Natural killer cell treated with Interleukin-12 subunit alpha and Interleukin-12 subunit beta and Interleukin-15 and Interleukin-18, amount 100 ng/mL, for 72 hours (primary cell): ENCODE data around the gene NET1. TPM values are rescaled to one million over a fixed set of nuclear protein-coding genes. Genes with fewer than 3 reads are reported as not detected.

ENCODE experiments used
- ATAC-seq, 2 donors: fragments of 150-1000 bp; cut with Tn5 transposase in 1 of 2; sonication (Bioruptor Pico), chemical (Tn5 transposase) in 1 of 2; 2 replicates each; pipeline ENCODE4 v1.10.0; 2021
- DNase-seq: peaks from one replicate; pipeline ENCODE4 v3.0.0; 2022; ENCODE audit warnings: low spot score
- H3K27ac Mint-ChIP-seq, 2 donors: 1 replicate in 1 of 2; 2 replicates in 1 of 2; pipeline ENCODE4 v1.8.0; 2022; ENCODE audit warnings: mixed read lengths in 2 of 2, mild to moderate bottlenecking in 1 of 2, moderate library complexity in 1 of 2
- H3K27me3 Mint-ChIP-seq, 2 donors: 1 replicate in 1 of 2; 2 replicates in 1 of 2; pipeline ENCODE4 v1.8.0; 2022; ENCODE audit warnings: mixed read lengths in 2 of 2
- H3K36me3 Mint-ChIP-seq: one replicate; pipeline ENCODE4 v1.8.0; 2022; ENCODE audit warnings: mixed read lengths
- H3K4me1 Mint-ChIP-seq, 2 donors: 1 replicate in 1 of 2; 2 replicates in 1 of 2; pipeline ENCODE4 v1.8.0; 2022; ENCODE audit warnings: low read depth in 2 of 2, mixed read lengths in 2 of 2, mild to moderate bottlenecking in 1 of 2
- H3K4me3 Mint-ChIP-seq: one replicate; pipeline ENCODE4 v1.8.0; 2022; ENCODE audit warnings: mixed read lengths
- H3K9me3 Mint-ChIP-seq: 2 replicates; pipeline ENCODE4 v1.8.0; 2022; ENCODE audit warnings: mixed read lengths
- total RNA-seq, 2 donors: library from RNA; stranded (reverse); gene quantifications; one replicate each; pipeline ENCODE4 v1.2.3, GENCODE V29; 2022

Gene NET1
- total RNA-seq, 2 donors from 2014 or later = 20.1 to 36.0 TPM

DNA sequence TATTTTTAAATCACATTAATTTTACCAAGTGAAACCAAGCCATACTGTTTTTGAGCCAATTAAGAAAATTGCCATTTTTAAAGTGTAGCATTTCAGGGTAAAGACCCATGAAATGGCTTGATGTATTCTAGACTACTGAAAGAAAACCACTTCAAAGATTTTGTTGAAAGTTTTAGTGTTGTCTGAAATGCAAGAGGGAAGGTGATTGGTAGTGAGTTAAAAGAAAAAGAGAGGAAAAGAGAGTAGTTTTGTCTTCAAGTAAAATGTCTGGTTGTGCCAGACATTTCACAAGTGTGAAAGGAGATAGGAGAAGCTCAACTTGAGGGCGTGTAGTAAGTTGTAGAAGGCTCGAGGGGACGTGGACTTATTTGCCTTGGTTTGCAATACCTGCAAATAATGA, 45.4 kb downstream of the NET1 start:
- ATAC-seq (no peak), DNase-seq (no peak)
- Mint-ChIP-seq H3K4me1 (no peaks in the 10 kb centered on the region), H3K27me3 (no peaks in the 10 kb centered on the region), H3K9me3 (no peaks in the 10 kb centered on the region), H3K4me3 (no peak overlapping the region), H3K36me3 (peaks cover 20% of the 10 kb centered on the region), H3K27ac (no peak overlapping the region)

DNA sequence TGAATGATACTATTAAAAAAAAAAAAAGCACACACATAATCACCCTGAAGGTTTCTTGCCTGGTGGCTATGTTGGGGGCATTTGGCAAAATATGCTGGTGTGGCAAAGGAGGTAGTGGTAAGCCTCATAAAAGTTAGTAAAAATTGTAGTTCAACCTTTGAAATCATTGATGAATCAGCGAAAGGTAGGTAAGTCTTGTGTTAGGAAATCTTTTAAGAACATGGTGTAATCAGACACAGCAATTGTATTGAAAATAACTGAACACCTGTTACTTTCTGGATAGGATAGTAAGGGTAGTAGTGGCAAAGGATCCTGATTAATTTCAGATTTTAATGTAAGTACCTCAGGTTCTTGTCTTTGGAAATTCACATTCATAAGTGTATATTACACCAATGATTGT, 46.1 kb downstream of the NET1 start:
- no peaks in the 10 kb centered on the region for H3K9me3 Mint-ChIP-seq
- H3K36me3 Mint-ChIP-seq = peaks cover 15% of the 10 kb centered on the region
- no peak overlapping the region for H3K27ac Mint-ChIP-seq
- no peak for DNase-seq
- H3K4me1 Mint-ChIP-seq = no peaks in the 10 kb centered on the region
- ATAC-seq = no peak
- H3K4me3 Mint-ChIP-seq = no peak overlapping the region
- H3K27me3 Mint-ChIP-seq = peaks cover 0 to 2% of the 10 kb centered on the region in 2 donors

GRCh38 chr10:5458949-5459747, 46.8 kb downstream of the NET1 start:
- H3K9me3 Mint-ChIP-seq = no peaks in the 10 kb centered on the region
- DNase-seq (no peak), ATAC-seq (no peak)
- H3K27me3 Mint-ChIP-seq = peaks cover 0 to 5% of the 10 kb centered on the region in 2 donors
- H3K4me3 Mint-ChIP-seq = no peak overlapping the region
- H3K4me1 Mint-ChIP-seq = no peaks in the 10 kb centered on the region
- no peak overlapping the region for H3K27ac Mint-ChIP-seq
- peaks cover 11% of the 10 kb centered on the region for H3K36me3 Mint-ChIP-seq

DNA sequence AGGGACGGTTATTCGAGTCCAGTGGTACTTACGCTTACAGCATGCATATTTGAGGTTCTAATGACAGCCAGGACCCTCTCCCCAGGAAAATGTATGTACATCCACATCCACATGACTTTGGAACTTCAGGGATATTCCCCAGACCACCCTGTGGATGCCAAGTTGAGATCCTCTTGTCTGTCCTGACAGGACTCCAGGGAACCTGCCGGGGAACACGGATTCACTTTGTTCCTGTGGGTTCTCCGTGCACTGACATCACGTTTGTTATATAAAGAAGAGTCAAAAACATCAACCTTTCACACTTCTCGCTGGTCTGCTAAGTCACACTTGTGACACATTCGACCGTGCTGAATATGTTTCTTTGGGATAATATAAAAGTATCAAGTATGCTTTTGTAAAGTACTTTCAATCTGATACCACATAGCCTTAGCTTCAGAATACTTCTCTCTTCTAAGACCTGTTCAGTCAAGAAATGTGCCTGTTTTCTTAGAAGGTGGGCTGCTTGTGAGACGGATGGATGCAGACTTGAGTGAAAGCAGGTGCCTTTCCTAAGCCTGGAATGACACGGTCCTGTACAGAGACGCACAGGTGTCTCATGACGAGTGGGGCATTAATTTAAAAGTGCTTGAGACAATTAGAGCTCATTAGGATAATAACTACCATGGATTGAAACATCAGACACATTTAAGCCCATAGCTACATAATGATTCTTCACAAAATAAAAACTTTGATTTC, 48.3 kb downstream of the NET1 start:
- H3K27me3 Mint-ChIP-seq = peaks cover 0 to 5% of the 10 kb centered on the region in 2 donors
- H3K9me3 Mint-ChIP-seq = no peaks in the 10 kb centered on the region
- H3K4me3 Mint-ChIP-seq = no peak overlapping the region
- H3K4me1 Mint-ChIP-seq = no peaks in the 10 kb centered on the region
- DNase-seq (no peak), ATAC-seq (no peak)
- no peak overlapping the region for H3K27ac Mint-ChIP-seq
- peaks cover 11% of the 10 kb centered on the region for H3K36me3 Mint-ChIP-seq

DNA sequence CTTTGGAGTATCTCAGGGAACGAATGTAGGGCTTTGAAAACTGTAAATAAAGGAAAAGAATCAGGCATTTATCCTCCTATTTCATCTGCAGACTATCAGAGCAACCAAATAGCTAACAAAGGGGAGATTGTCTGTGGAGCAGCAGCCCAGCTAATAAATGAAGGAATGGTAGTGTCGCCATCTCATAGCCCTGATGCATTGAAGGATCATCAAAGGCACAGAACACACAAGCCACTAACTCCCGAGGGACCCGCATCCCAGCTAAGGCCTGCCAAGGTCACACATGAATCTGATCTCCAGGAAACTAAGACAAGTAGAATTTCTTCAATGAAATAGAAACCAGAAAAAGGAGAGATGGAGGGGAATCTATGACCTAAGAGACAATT, 48.8 kb downstream of the NET1 start:
- Mint-ChIP-seq H3K36me3 (peaks cover 11% of the 10 kb centered on the region), H3K9me3 (no peaks in the 10 kb centered on the region), H3K4me1 (no peaks in the 10 kb centered on the region), H3K4me3 (no peak overlapping the region), H3K27me3 (peaks cover 0 to 5% of the 10 kb centered on the region in 2 donors), H3K27ac (no peak overlapping the region)
- DNase-seq = no peak
- no peak for ATAC-seq

- no peak overlapping the region for H3K4me3 Mint-ChIP-seq
- peak overlapping the region in 1 of 2 donors; percentile 49 for H3K27ac Mint-ChIP-seq
- no peaks in the 10 kb centered on the region for H3K4me1 Mint-ChIP-seq
These were observed 49.8 kb downstream of the NET1 start for GRCh38 chr10:5461914-5462840.

GRCh38 chr10:5462841-5463293, 50.5 kb downstream of the NET1 start:
- Mint-ChIP-seq H3K27ac (no peak overlapping the region), H3K4me3 (no peak overlapping the region), H3K36me3 (peaks cover 7% of the 10 kb centered on the region), H3K4me1 (no peaks in the 10 kb centered on the region), H3K9me3 (no peaks in the 10 kb centered on the region), H3K27me3 (peaks cover 0 to 5% of the 10 kb centered on the region in 2 donors)
- ATAC-seq (no peak), DNase-seq (no peak)

More at GRCh38 chr10:5461914-5462840, 49.8 kb downstream of the NET1 start:
- peaks cover 11% of the 10 kb centered on the region for H3K36me3 Mint-ChIP-seq
- no peaks in the 10 kb centered on the region for H3K9me3 Mint-ChIP-seq
- DNase-seq = no peak
- peaks cover 0 to 5% of the 10 kb centered on the region in 2 donors for H3K27me3 Mint-ChIP-seq
- no peak for ATAC-seq

GRCh38 chr10:5464546-5464945, 52.2 kb downstream of the NET1 start:
- no peaks in the 10 kb centered on the region for H3K36me3 Mint-ChIP-seq
- ATAC-seq = no peak
- peaks cover 0 to 5% of the 10 kb centered on the region in 2 donors for H3K27me3 Mint-ChIP-seq
- no peak overlapping the region for H3K4me3 Mint-ChIP-seq
- H3K9me3 Mint-ChIP-seq = no peaks in the 10 kb centered on the region
- H3K27ac Mint-ChIP-seq = no peak overlapping the region
- DNase-seq = no peak
- H3K4me1 Mint-ChIP-seq = no peaks in the 10 kb centered on the region

GRCh38 chr10:5465976-5466450, 53.7 kb downstream of the NET1 start:
- Mint-ChIP-seq H3K4me1 (no peaks in the 10 kb centered on the region), H3K4me3 (no peak overlapping the region), H3K27me3 (peaks cover 0 to 5% of the 10 kb centered on the region in 2 donors), H3K36me3 (no peaks in the 10 kb centered on the region), H3K9me3 (no peaks in the 10 kb centered on the region), H3K27ac (no peak overlapping the region)
- DNase-seq (no peak), ATAC-seq (peak in 1 of 2 donors; percentile 5)

DNA sequence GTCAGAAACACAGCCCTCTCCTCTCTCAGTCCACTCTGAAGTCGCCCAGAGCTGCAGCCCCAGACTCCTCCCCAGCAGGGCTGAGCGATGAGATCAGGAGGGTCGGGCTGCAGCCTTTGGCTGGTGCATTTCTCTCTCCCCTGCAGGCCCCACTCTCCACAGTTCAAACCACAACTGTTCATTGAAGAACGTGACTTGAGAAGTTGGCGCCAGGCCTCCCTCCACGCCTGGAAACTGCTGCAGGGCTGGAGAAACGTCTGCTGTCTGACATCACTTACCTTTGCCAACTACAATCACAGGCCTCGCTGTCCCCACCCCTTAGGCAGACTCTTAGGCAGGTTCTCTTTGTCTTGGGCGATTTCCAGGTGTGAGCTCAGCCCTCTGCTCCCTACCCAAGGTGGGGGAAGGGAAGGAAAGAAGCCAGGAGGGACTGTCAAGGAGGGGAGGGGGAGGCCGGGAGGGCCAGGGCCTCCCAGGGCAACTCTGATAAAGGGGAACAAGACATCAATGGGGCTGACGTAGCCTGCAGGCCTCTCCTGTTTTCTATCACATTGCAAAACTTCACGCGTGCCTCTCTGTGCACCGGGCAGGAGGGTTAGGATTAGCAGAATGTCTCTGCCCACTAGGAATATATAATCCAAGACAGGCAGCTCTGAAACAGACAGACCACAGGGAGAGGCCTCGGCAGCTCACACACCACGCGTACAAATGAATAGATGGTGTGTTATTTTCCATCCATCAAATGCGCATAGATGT, 54.3 kb downstream of the NET1 start:
- no peaks in the 10 kb centered on the region for H3K4me1 Mint-ChIP-seq
- no peak for DNase-seq
- H3K27ac Mint-ChIP-seq = no peak overlapping the region
- ATAC-seq = peak; percentile 10 to 29
- no peak overlapping the region for H3K4me3 Mint-ChIP-seq
- H3K9me3 Mint-ChIP-seq = no peaks in the 10 kb centered on the region
- H3K36me3 Mint-ChIP-seq = no peaks in the 10 kb centered on the region
- peaks cover 0 to 11% of the 10 kb centered on the region in 2 donors for H3K27me3 Mint-ChIP-seq

- DNase-seq = no peak
These were observed 54.8 kb downstream of the NET1 start for GRCh38 chr10:5467207-5467535.

GRCh38 chr10:5467634-5468255, 55.4 kb downstream of the NET1 start:
- peaks cover 6 to 11% of the 10 kb centered on the region in 2 donors for H3K27me3 Mint-ChIP-seq
- H3K27ac Mint-ChIP-seq = no peak overlapping the region
- no peaks in the 10 kb centered on the region for H3K36me3 Mint-ChIP-seq

More at GRCh38 chr10:5467207-5467535, 54.8 kb downstream of the NET1 start:
- Mint-ChIP-seq H3K9me3 (no peaks in the 10 kb centered on the region), H3K36me3 (no peaks in the 10 kb centered on the region), H3K4me1 (no peaks in the 10 kb centered on the region), H3K27me3 (peaks cover 5 to 11% of the 10 kb centered on the region in 2 donors), H3K27ac (no peak overlapping the region), H3K4me3 (no peak overlapping the region)
- ATAC-seq = no peak

More at GRCh38 chr10:5467634-5468255, 55.4 kb downstream of the NET1 start:
- H3K9me3 Mint-ChIP-seq = no peaks in the 10 kb centered on the region
- H3K4me1 Mint-ChIP-seq = no peaks in the 10 kb centered on the region
- DNase-seq (no peak), ATAC-seq (no peak)
- no peak overlapping the region for H3K4me3 Mint-ChIP-seq
